GM21526 (cell line): Measurements from ENCODE around the gene PPDPF.
"Not testable (repeated sequence)": the region's sequence is repeated elsewhere in the genome, so short reads cannot be mapped to it uniquely, and the experiment has no call there.

ENCODE experiments used
- ATAC-seq: cut with Tn5 transposase; IDR thresholded peaks from one replicate; pipeline ENCODE4 v1.9.1; 2021; ENCODE audit warnings: moderate library complexity; ENCODE audit not compliant: unreplicated experiment, low FRiP score

The PPDPF gene

GRCh38 chr20:63547725-63548480 lies 27.3 kb downstream of the PPDPF start, which contains the start of gene SRMS:
SRMS (minus strand) TSS chr20:63547749; CDS start chr20:63547463, 286 bp downstream.
- ATAC-seq: no peak

- no peak for ATAC-seq
Measured at GRCh38 chr20:63548542-63548941, 28.0 kb downstream of the PPDPF start.

- ATAC-seq: no peak
Measured at GRCh38 chr20:63549019-63549418, 28.5 kb downstream of the PPDPF start.

- ATAC-seq: no peak
Measured at GRCh38 chr20:63549679-63550282, 29.2 kb downstream of the PPDPF start.

GRCh38 chr20:63551068-63551467 lies 30.5 kb downstream of the PPDPF start:
- ATAC-seq: no peak

GRCh38 chr20:63552481-63553249 lies 32.1 kb downstream of the PPDPF start:
- ATAC-seq: peak; percentile 24

- peak; percentile 30 for ATAC-seq
Measured at GRCh38 chr20:63553251-63553932, 32.8 kb downstream of the PPDPF start.

GRCh38 chr20:63553933-63554290 lies 33.3 kb downstream of the PPDPF start, which contains the start of gene FNDC11:
FNDC11 (plus strand) TSS chr20:63554159; CDS start chr20:63555664, 1,505 bp downstream.
- no peak for ATAC-seq

GRCh38 chr20:63554361-63555278 lies 34.1 kb downstream of the PPDPF start:
- no peak for ATAC-seq

GRCh38 chr20:63555661-63556381 lies 35.3 kb downstream of the PPDPF start:
- no peak for ATAC-seq

GRCh38 chr20:63556873-63557478 lies 36.4 kb downstream of the PPDPF start:
- ATAC-seq: no peak

GRCh38 chr20:63557481-63557891 lies 36.9 kb downstream of the PPDPF start:
- ATAC-seq: no peak

GRCh38 chr20:63558804-63559484 lies 38.4 kb downstream of the PPDPF start:
- no peak for ATAC-seq

GRCh38 chr20:63559485-63560332 lies 39.1 kb downstream of the PPDPF start:
- not testable (repeated sequence) for ATAC-seq

- no peak for ATAC-seq
Measured at GRCh38 chr20:63560333-63560805, 39.8 kb downstream of the PPDPF start.

GRCh38 chr20:63560856-63561609 lies 40.5 kb downstream of the PPDPF start:
- ATAC-seq: no peak
